ENCODE measurements around the gene LRMDA. TPM values are rescaled to one million over a fixed set of nuclear protein-coding genes. Genes with fewer than 3 reads are reported as not detected.

LRMDA gene
- total and polyA plus RNA-seq, 2 donors from 2014 or later = 23.2 to 48.6 TPM

- intact Hi-C loops (cut with DNase I) = loop anchor here (10.0 kb wide), 1 partner anchor 508 kb away; no protein-coding TSS in a partner anchor
- H3K9ac ChIP-seq (ENCODE audit: low read length in 3 of 3) = peak overlapping the region; percentile 6 to 82 (median 10)
- DNase-seq (peak in 3 of 5 donors; percentile 52 to 74 (median 73)), FAIRE-seq (no peak)
- peaks cover 2 to 13% (median 6%) of the 10 kb centered on the region in 3 donors for H3K4me1 ChIP-seq (ENCODE audit: control insufficient read depth in 2 of 3, insufficient read depth in 2 of 3, low read depth in 1 of 3, low read length in 3 of 3)
- no peaks in the 10 kb centered on the region for H3K27me3 ChIP-seq (ENCODE audit: control insufficient read depth, insufficient read depth, low read length)
- no peaks in the 10 kb centered on the region for H3K36me3 ChIP-seq (ENCODE audit: control insufficient read depth in 2 of 3, insufficient read depth in 3 of 3, low read length in 3 of 3)
- no peak for TF ChIP-seq CTCF (IDR thresholded peaks at IDR 0.05; ENCODE audit: borderline replicate concordance, extremely low read depth, insufficient read depth)
- H3K27ac ChIP-seq (ENCODE audit: low read depth in 2 of 2, low read length in 2 of 2) = peak overlapping the region; percentile 78 to 93
- peak overlapping the region in 2 of 3 donors; percentile 55 to 88 for H3K4me3 ChIP-seq (ENCODE audit: low read length in 3 of 3)
- no peaks in the 10 kb centered on the region for H3K9me3 ChIP-seq (ENCODE audit: control insufficient read depth in 2 of 3, insufficient read depth in 1 of 3, low read length in 3 of 3)
Measured at GRCh38 chr10:75407224-75407712, 24.2 kb upstream of the LRMDA start.

- no peaks in the 10 kb centered on the region for H3K9me3 ChIP-seq (ENCODE audit: control insufficient read depth in 2 of 3, insufficient read depth in 1 of 3, low read length in 3 of 3)
- peak overlapping the region; percentile 50 to 88 (median 59) for H3K4me3 ChIP-seq (ENCODE audit: low read length in 3 of 3)
- H3K4me1 ChIP-seq (ENCODE audit: control insufficient read depth in 2 of 3, insufficient read depth in 2 of 3, low read depth in 1 of 3, low read length in 3 of 3) = peaks cover 2 to 13% (median 6%) of the 10 kb centered on the region in 3 donors
- intact Hi-C loops (cut with DNase I) = loop anchor here (10.0 kb wide), 1 partner anchor 507 kb away; no protein-coding TSS in a partner anchor
- peak overlapping the region; percentile 78 to 93 for H3K27ac ChIP-seq (ENCODE audit: low read depth in 2 of 2, low read length in 2 of 2)
- H3K36me3 ChIP-seq (ENCODE audit: control insufficient read depth in 2 of 3, insufficient read depth in 3 of 3, low read length in 3 of 3) = no peaks in the 10 kb centered on the region
- no peaks in the 10 kb centered on the region for H3K27me3 ChIP-seq (ENCODE audit: control insufficient read depth, insufficient read depth, low read length)
- H3K9ac ChIP-seq (ENCODE audit: low read length in 3 of 3) = peak overlapping the region in 2 of 3 donors; percentile 41 to 82
- TF ChIP-seq CTCF (IDR thresholded peaks at IDR 0.05; ENCODE audit: borderline replicate concordance, extremely low read depth, insufficient read depth) = no peak
- DNase-seq = peak; percentile 86 to 93 (median 90)
- no peak for FAIRE-seq
Measured at GRCh38 chr10:75407713-75408508, 23.5 kb upstream of the LRMDA start.

GRCh38 chr10:75408509-75408875, 22.9 kb upstream of the LRMDA start:
- Histone ChIP-seq H3K27me3 (ENCODE audit: control insufficient read depth, insufficient read depth, low read length) (no peaks in the 10 kb centered on the region), H3K9me3 (ENCODE audit: control insufficient read depth in 2 of 3, insufficient read depth in 1 of 3, low read length in 3 of 3) (no peaks in the 10 kb centered on the region), H3K36me3 (ENCODE audit: control insufficient read depth in 2 of 3, insufficient read depth in 3 of 3, low read length in 3 of 3) (no peaks in the 10 kb centered on the region), H3K27ac (ENCODE audit: low read depth in 2 of 2, low read length in 2 of 2) (peak overlapping the region; percentile 78 to 93), H3K4me1 (ENCODE audit: control insufficient read depth in 2 of 3, insufficient read depth in 2 of 3, low read depth in 1 of 3, low read length in 3 of 3) (peaks cover 2 to 11% (median 6%) of the 10 kb centered on the region in 3 donors), H3K4me3 (ENCODE audit: low read length in 3 of 3) (peak overlapping the region; percentile 52 to 88 (median 59)), H3K9ac (ENCODE audit: low read length in 3 of 3) (peak overlapping the region in 2 of 3 donors; percentile 22 to 82)
- TF ChIP-seq CTCF (IDR thresholded peaks at IDR 0.05; ENCODE audit: borderline replicate concordance, extremely low read depth, insufficient read depth) = no peak
- DNase-seq (peak in 4 of 5 donors; percentile 69 to 85 (median 78)), FAIRE-seq (no peak)
- intact Hi-C loops (cut with DNase I) = loop anchor here (10.0 kb wide), 1 partner anchor 506 kb away; no protein-coding TSS in a partner anchor
